Astrocyte (in vitro differentiated cells and primary cell): ENCODE measurements around the gene ATP5F1D.

Experiments used
- EZH2 ChIP-seq: IDR thresholded peaks from 2 replicates; pipeline ENCODE4 v1.6.1; 2012; ENCODE audit warnings: mild to moderate bottlenecking, low read length, inconsistent platforms; ENCODE audit not compliant: insufficient read depth
- TF ChIP-seq, protein P1 (sequence below): IDR thresholded peaks from 2 replicates; pipeline ENCODE4 v1.5.1; 2011; ENCODE audit warnings: low read depth, mild to moderate bottlenecking, inconsistent platforms, low read length, moderate library complexity; ENCODE audit not compliant: insufficient read depth

DNA sequence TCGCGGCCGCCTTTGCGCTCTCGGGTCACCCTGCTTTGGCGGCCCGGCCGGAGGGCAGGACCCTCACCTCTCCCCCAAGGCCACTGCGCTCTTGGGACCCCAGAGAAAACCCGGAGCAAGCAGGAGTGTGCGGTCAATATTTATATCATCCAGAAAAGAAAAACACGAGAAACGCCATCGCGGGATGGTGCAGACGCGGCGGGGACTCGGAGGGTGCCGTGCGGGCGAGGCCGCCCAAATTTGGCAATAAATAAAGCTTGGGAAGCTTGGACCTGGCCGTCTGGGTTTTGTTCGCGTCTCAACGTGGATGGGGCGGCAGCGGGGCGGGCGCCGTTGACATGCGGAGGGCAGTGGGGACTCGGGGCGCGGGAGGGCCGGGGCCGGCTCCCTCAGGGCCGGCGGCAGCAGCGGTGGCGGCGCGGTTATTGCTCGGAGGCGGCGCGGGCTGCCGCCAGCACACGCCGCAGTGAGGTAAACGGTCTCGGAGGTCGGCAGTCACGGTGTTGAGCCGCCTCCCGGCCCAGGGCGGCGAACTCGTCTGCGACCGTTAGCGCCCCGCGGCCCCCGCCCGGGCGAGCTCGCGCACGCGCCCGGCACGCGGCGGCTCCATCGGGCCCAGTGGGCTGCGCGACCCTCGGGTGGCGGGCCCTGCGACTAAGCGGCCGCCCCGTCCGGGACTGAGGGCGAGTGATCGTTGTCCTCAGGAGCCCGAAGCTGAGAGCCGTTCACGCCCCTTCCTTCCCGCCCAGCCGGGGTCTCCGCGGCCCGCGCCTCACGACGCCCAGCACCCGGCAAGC, 13.2 kb upstream of the ATP5F1D start:
- TF ChIP-seq, protein P1, sequence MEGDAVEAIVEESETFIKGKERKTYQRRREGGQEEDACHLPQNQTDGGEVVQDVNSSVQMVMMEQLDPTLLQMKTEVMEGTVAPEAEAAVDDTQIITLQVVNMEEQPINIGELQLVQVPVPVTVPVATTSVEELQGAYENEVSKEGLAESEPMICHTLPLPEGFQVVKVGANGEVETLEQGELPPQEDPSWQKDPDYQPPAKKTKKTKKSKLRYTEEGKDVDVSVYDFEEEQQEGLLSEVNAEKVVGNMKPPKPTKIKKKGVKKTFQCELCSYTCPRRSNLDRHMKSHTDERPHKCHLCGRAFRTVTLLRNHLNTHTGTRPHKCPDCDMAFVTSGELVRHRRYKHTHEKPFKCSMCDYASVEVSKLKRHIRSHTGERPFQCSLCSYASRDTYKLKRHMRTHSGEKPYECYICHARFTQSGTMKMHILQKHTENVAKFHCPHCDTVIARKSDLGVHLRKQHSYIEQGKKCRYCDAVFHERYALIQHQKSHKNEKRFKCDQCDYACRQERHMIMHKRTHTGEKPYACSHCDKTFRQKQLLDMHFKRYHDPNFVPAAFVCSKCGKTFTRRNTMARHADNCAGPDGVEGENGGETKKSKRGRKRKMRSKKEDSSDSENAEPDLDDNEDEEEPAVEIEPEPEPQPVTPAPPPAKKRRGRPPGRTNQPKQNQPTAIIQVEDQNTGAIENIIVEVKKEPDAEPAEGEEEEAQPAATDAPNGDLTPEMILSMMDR = no peak
- TF ChIP-seq EZH2 = no peak
